ENCODE data around the gene ELMO1.

GRCh38 chr7:37150180-37150579 lies 298.5 kb downstream of the ELMO1 start:
- no peak for TF ChIP-seq CTCF (conservative IDR thresholded peaks at IDR 0.05; ENCODE audit: low read depth in 2 of 2)
- TF ChIP-seq REST (IDR thresholded peaks at IDR 0.05; ENCODE audit: unreplicated experiment) = no peak
- TF ChIP-seq EZH2 (IDR thresholded peaks at IDR 0.05; ENCODE audit: low read depth, unreplicated experiment) = no peak
- no peak for TF ChIP-seq POLR2AphosphoS5 (IDR thresholded peaks at IDR 0.05; ENCODE audit: low read depth)
- no peak for TF ChIP-seq EZH2phosphoT487 (IDR thresholded peaks at IDR 0.05; ENCODE audit: unreplicated experiment)
- TF ChIP-seq NANOG (IDR thresholded peaks at IDR 0.05; ENCODE audit: borderline replicate concordance) = no peak

Measured in GM23338 (cell line).